ENCODE results near the gene HSP90B1. TPM values are rescaled to one million over a fixed set of nuclear protein-coding genes. Genes with fewer than 3 reads are reported as not detected.

Gene HSP90B1
- total and polyA plus RNA-seq, 9 of the 15 experiments (the other 6 are each of a cell fraction or from before 2014, with no cell fraction given): 196 to 719 (median 557) TPM

GRCh38 chr12:103947871-103948555, 17.8 kb downstream of the HSP90B1 start (continued):
- TF ChIP-seq ZNF407 (IDR thresholded peaks at IDR 0.05; ENCODE audit: low read depth) (no peak), EWSR1 (IDR thresholded peaks at IDR 0.05; ENCODE audit: borderline replicate concordance, low read depth, partially characterized antibody) (no peak), EGR1 (conservative IDR thresholded peaks at IDR 0.05) (0 out of 2 replicates have a peak, but pooled peaks have one; percentile 25), DEAF1 (CRISPR knock-in tag; IDR thresholded peaks at IDR 0.05) (no peak), SETDB1 (IDR thresholded peaks at IDR 0.05; ENCODE audit: low read length) (no peak), BRCA1 (IDR thresholded peaks at IDR 0.05) (no peak), BRCA1 (CRISPR knock-in tag; IDR thresholded peaks at IDR 0.05) (no peak), POLR2AphosphoS5 (IDR thresholded peaks at IDR 0.05; ENCODE audit: control insufficient read depth, insufficient read depth, low read depth, low read length) (peak; percentile 55; the same call in 1 of the 2 replicates), SUPT5H (IDR thresholded peaks at IDR 0.05) (peak; percentile 29; the same call in 1 of the 2 replicates), ZNF197 (CRISPR knock-in tag; IDR thresholded peaks at IDR 0.05; ENCODE audit: low read depth) (no peak), ZNF518B (CRISPR knock-in tag; IDR thresholded peaks at IDR 0.05) (no peak), ATF3 (IDR thresholded peaks at IDR 0.05) (peak; percentile 55), ATF3 (CRISPR knock-in tag; conservative IDR thresholded peaks at IDR 0.05) (no peak), SMARCA4 (IDR thresholded peaks at IDR 0.05) (peak; percentile 42)

Measured in K562 (cell line).